Neuronal stem cell (in vitro differentiated cells): Measurements from ENCODE around the gene ZMYM4.

ENCODE experiments used
- DNase-seq: peaks from one replicate; pipeline ENCODE4 v3.0.0-alpha.2; 2013; ENCODE audit warnings: low spot score
- H2AFZ ChIP-seq: one replicate; pipeline ENCODE4 v1.6.1; 2013; ENCODE audit warnings: mild to moderate bottlenecking, low read length, inconsistent platforms
- H2AK5ac ChIP-seq: 2 replicates; pipeline ENCODE4 v1.6.1; 2013; ENCODE audit warnings: low read depth, mild to moderate bottlenecking, inconsistent platforms, low read length, moderate library complexity, mixed read lengths
- H2BK120ac ChIP-seq: 2 replicates; pipeline ENCODE4 v1.6.1; 2013; ENCODE audit warnings: low read depth, mild to moderate bottlenecking, inconsistent platforms, low read length, moderate library complexity, mixed read lengths
- H2BK12ac ChIP-seq: one replicate; pipeline ENCODE4 v1.6.1; 2013; ENCODE audit warnings: low read length, inconsistent platforms
- H2BK15ac ChIP-seq: 2 replicates; pipeline ENCODE4 v1.6.1; 2013; ENCODE audit warnings: mild to moderate bottlenecking, low read length, inconsistent platforms, mixed read lengths
- H2BK5ac ChIP-seq: one replicate; pipeline ENCODE4 v1.6.1; 2013; ENCODE audit warnings: inconsistent platforms, mild to moderate bottlenecking, low read length, moderate library complexity
- H3K14ac ChIP-seq: one replicate; pipeline ENCODE4 v1.6.1; 2013; ENCODE audit warnings: low read length, inconsistent platforms
- H3K18ac ChIP-seq: 2 replicates; pipeline ENCODE4 v1.6.1; 2013; ENCODE audit warnings: low read length, inconsistent platforms
- H3K23ac ChIP-seq: 2 replicates; pipeline ENCODE4 v1.6.1; 2013; ENCODE audit warnings: low read depth, mild to moderate bottlenecking, mixed read lengths, low read length, inconsistent platforms; ENCODE audit not compliant: poor library complexity
- H3K27ac ChIP-seq: replicated peaks from 3 replicates; pipeline ENCODE4 v1.5.1; 2013; ENCODE audit warnings: low read length, inconsistent platforms
- H3K27me3 ChIP-seq, 3 experiments: 2 replicates each; pipeline ENCODE4 v1.6.1; 2013; ENCODE audit warnings: low read length in 3 of 3, mild to moderate bottlenecking in 2 of 3, inconsistent platforms in 1 of 3, low read depth in 1 of 3, mixed read lengths in 1 of 3, moderate library complexity in 1 of 3; ENCODE audit not compliant: control insufficient read depth in 3 of 3, insufficient read depth in 3 of 3
- H3K36me3 ChIP-seq, 2 donors: replicated peaks in 1 of 2; 2 replicates each; pipeline ENCODE4 v1.6.1; 2013; ENCODE audit warnings: low read length in 2 of 2; ENCODE audit not compliant: control insufficient read depth in 2 of 2, insufficient read depth in 2 of 2
- H3K4ac ChIP-seq: 2 replicates; pipeline ENCODE4 v1.6.1; 2013; ENCODE audit warnings: inconsistent platforms, mild to moderate bottlenecking, low read length, moderate library complexity
- H3K4me1 ChIP-seq, 2 donors: 1 replicate in 1 of 2; 2 replicates in 1 of 2; pipeline ENCODE4 v1.6.1; 2013; ENCODE audit warnings: low read length in 2 of 2, low read depth in 1 of 2; ENCODE audit not compliant: control insufficient read depth in 2 of 2, insufficient read depth in 1 of 2
- H3K4me2 ChIP-seq: one replicate; pipeline ENCODE4 v1.6.1; 2013; ENCODE audit warnings: mild to moderate bottlenecking, low read length, inconsistent platforms; ENCODE audit not compliant: insufficient read depth, poor library complexity, severe bottlenecking
- H3K4me3 ChIP-seq, 2 donors: 2 replicates each; pipeline ENCODE4 v1.5.1; 2013; ENCODE audit warnings: low read length in 2 of 2, mild to moderate bottlenecking in 2 of 2, inconsistent platforms in 1 of 2, moderate library complexity in 1 of 2
- H3K79me1 ChIP-seq: one replicate; pipeline ENCODE4 v1.6.1; 2013; ENCODE audit warnings: low read depth, mild to moderate bottlenecking, inconsistent platforms, low read length, moderate library complexity
- H3K9ac ChIP-seq: one replicate; pipeline ENCODE4 v1.6.1; 2013; ENCODE audit warnings: mild to moderate bottlenecking, low read depth, low read length, inconsistent platforms; ENCODE audit not compliant: poor library complexity
- H3K9me3 ChIP-seq, 2 donors: replicated peaks in 1 of 2; 2 replicates each; pipeline versions ENCODE3 to v1.6.1; 2013; ENCODE audit warnings: low read length in 2 of 2, mild to moderate bottlenecking in 2 of 2, inconsistent platforms in 1 of 2, low read depth in 1 of 2, mixed read lengths in 1 of 2, moderate library complexity in 1 of 2; ENCODE audit not compliant: control insufficient read depth in 2 of 2, insufficient read depth in 1 of 2
- H4K8ac ChIP-seq: one replicate; pipeline ENCODE4 v1.6.1; 2013; ENCODE audit warnings: low read depth, mild to moderate bottlenecking, inconsistent platforms, low read length, moderate library complexity
- H4K91ac ChIP-seq: one replicate; pipeline ENCODE4 v1.6.1; 2013; ENCODE audit warnings: low read length, low read depth, mild to moderate bottlenecking, inconsistent platforms; ENCODE audit not compliant: poor library complexity
- WGBS, 2 donors: extraction: QIAGEN DNeasy Blood & Tissue Kit; methylation state at CpG; one replicate each; pipeline ENCODE4 v1.1.7; 2013; ENCODE audit warnings: missing lambda C conversion rate in 2 of 2, mixed read lengths in 1 of 2; ENCODE audit not compliant: insufficient read length in 2 of 2, insufficient replicate concordance in 1 of 2; ENCODE audit errors: extremely low coverage in 2 of 2; 5-methylcytosine and 5-hydroxymethylcytosine counted together

The ZMYM4 gene

DNA sequence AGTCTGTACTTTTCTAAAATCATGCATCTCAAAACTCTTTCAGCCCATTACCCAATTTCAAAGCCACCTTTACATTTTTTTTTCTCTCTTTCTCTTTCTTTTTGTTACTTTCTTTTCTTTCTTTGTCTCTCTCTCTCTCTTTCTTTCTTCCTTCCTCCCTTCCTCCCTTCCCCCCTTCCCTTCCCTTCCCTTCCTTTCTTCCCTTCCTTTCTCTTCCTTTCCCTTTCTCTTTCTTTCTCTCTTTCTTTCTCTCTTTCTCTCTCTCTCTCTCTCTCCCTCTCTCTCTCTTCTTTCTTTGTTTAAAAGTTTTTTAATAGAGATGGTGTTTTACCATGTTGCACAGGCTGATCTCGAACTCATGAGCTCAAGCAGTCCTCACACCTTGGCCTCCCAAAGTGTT is 11.5 kb downstream of the ZMYM4 start:
- H3K79me1 ChIP-seq, result peaks cover 3% of the 10 kb centered on the region
- H2BK15ac ChIP-seq, result no peak overlapping the region
- no peak for DNase-seq
- H2BK120ac ChIP-seq, result no peak overlapping the region
- H3K4ac ChIP-seq, result no peak overlapping the region
- H3K27ac ChIP-seq, result no peak overlapping the region
- H2AFZ ChIP-seq, result no peak overlapping the region
- H2AK5ac ChIP-seq, result no peak overlapping the region
- H3K9me3 ChIP-seq, result peaks cover 8 to 67% of the 10 kb centered on the region in 2 donors
- no peak overlapping the region for H3K9ac ChIP-seq
- H2BK5ac ChIP-seq, result no peak overlapping the region
- H3K36me3 ChIP-seq, result peaks cover 8 to 71% of the 10 kb centered on the region in 2 donors
- H3K14ac ChIP-seq, result no peak overlapping the region
- no peak overlapping the region for H3K4me3 ChIP-seq
- no CpG with 5 or more reads among the region's 1 CpG for WGBS, 2 donors
- no peak overlapping the region for H4K91ac ChIP-seq
- H3K23ac ChIP-seq, result no peak overlapping the region
- H3K18ac ChIP-seq, result no peak overlapping the region
- H3K27me3 ChIP-seq, result no peaks in the 10 kb centered on the region
- no peak overlapping the region for H2BK12ac ChIP-seq
- no peak overlapping the region for H4K8ac ChIP-seq
- no peaks in the 10 kb centered on the region for H3K4me1 ChIP-seq
- H3K4me2 ChIP-seq, result no peak overlapping the region

DNA sequence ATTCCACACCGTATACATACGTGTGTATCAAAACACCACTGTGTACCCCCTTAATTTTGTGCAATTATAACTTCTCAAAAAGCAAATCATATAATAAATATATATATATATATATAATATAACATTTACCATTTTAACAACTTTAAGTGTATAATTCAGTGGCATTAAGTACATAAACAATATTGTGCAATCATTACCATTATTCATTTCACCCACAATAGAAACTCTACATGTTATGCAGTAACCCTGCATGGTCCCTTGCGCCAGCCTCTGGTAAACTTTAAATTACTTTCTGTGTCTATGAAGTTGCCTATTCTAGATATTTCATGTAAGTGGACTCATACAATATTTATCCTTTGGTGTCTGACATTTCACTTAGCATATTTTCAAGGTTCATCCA is 13.1 kb downstream of the ZMYM4 start:
- WGBS, 2 donors, result no CpG with 5 or more reads among the region's 3 CpGs
- Histone ChIP-seq H2AK5ac (no peak overlapping the region), H3K79me1 (peaks cover 3% of the 10 kb centered on the region), H4K8ac (no peak overlapping the region), H3K27ac (no peak overlapping the region), H3K4me2 (no peak overlapping the region), H3K4ac (no peak overlapping the region), H3K36me3 (peaks cover 8 to 84% of the 10 kb centered on the region in 2 donors), H3K4me1 (no peaks in the 10 kb centered on the region), H3K9ac (no peak overlapping the region), H3K4me3 (no peak overlapping the region), H2BK15ac (no peak overlapping the region), H3K18ac (no peak overlapping the region), H2BK5ac (no peak overlapping the region), H3K14ac (no peak overlapping the region), H4K91ac (no peak overlapping the region), H2BK12ac (no peak overlapping the region), H3K23ac (no peak overlapping the region), H3K27me3 (no peaks in the 10 kb centered on the region), H3K9me3 (peaks cover 8 to 79% of the 10 kb centered on the region in 2 donors), H2AFZ (no peak overlapping the region), H2BK120ac (no peak overlapping the region)
- no peak for DNase-seq

DNA sequence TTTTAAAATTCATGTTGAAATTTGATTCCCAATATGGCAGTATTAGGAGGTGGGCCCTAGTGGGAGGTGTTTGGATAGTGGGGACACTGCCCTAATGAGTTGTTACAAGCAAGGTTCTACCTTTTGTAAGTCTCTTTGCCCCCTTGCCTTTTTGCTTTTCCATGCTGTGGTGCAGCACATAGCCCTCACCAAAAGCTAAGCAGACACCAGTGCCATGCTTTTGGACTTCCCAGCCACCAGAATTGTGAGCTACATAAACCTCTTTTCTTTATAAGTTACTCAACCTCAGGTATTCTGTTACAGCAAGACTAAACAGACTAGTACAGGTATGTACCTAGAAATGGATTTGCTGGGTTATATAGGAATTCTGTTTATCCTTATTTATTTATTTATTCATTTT is 13.7 kb downstream of the ZMYM4 start:
- H2BK12ac ChIP-seq, result no peak overlapping the region
- H2BK15ac ChIP-seq, result no peak overlapping the region
- H3K79me1 ChIP-seq, result peaks cover 3% of the 10 kb centered on the region
- no peak overlapping the region for H4K8ac ChIP-seq
- H3K18ac ChIP-seq, result no peak overlapping the region
- no peaks in the 10 kb centered on the region for H3K4me1 ChIP-seq
- H3K9ac ChIP-seq, result no peak overlapping the region
- no peak overlapping the region for H2BK120ac ChIP-seq
- H3K4me3 ChIP-seq, result no peak overlapping the region
- H4K91ac ChIP-seq, result no peak overlapping the region
- no peak overlapping the region for H3K14ac ChIP-seq
- no peaks in the 10 kb centered on the region for H3K27me3 ChIP-seq
- no peak overlapping the region for H3K27ac ChIP-seq
- H2AK5ac ChIP-seq, result no peak overlapping the region
- H3K9me3 ChIP-seq, result peaks cover 8 to 77% of the 10 kb centered on the region in 2 donors
- no peak overlapping the region for H3K4ac ChIP-seq
- H3K4me2 ChIP-seq, result no peak overlapping the region
- no peak for DNase-seq
- no peak overlapping the region for H2BK5ac ChIP-seq
- no peak overlapping the region for H2AFZ ChIP-seq
- H3K36me3 ChIP-seq, result peaks cover 8 to 83% of the 10 kb centered on the region in 2 donors
- H3K23ac ChIP-seq, result no peak overlapping the region

DNA sequence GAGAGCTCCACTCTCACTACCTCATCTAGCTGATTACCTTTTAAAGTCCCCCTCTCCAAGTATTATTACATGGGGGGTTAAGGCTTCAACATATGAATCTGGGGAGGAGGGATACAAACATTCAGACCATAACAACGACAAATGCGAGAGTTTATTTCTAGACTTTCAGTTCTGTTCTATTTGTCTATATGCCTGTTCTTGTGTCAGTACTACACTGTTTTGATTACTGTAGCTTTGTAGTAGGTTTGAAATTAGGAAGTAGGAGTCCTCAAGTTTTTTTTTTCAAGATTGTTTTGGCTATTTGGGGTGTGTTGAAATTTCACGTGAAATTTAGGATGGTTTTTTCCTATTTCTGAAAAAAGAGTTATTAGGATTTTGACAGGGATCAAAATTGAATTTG is 16.3 kb downstream of the ZMYM4 start:
- Histone ChIP-seq H3K14ac (no peak overlapping the region), H3K27ac (no peak overlapping the region), H3K18ac (no peak overlapping the region), H3K4me1 (no peaks in the 10 kb centered on the region), H3K79me1 (peaks cover 6% of the 10 kb centered on the region), H2BK120ac (no peak overlapping the region), H2AFZ (no peak overlapping the region), H3K4me2 (no peak overlapping the region), H4K8ac (no peak overlapping the region), H3K27me3 (no peaks in the 10 kb centered on the region), H2BK15ac (no peak overlapping the region), H2BK5ac (no peak overlapping the region), H3K36me3 (peaks cover 4 to 75% of the 10 kb centered on the region in 2 donors), H3K9me3 (peaks cover 5 to 53% of the 10 kb centered on the region in 2 donors), H4K91ac (no peak overlapping the region), H3K4me3 (no peak overlapping the region), H3K9ac (no peak overlapping the region), H3K23ac (no peak overlapping the region), H2BK12ac (no peak overlapping the region), H2AK5ac (no peak overlapping the region), H3K4ac (no peak overlapping the region)
- no CpG with 5 or more reads among the region's 3 CpGs for WGBS, 2 donors
- no peak for DNase-seq
